Esophagus squamous epithelium (tissue), 4 donors: ENCODE measurements around the gene STAT4.

ENCODE experiments used
- CTCF ChIP-seq, 6 experiments: fragments of 450-650 bp in 4 of 6; fragments of 200-600 bp in 2 of 6; sonication (generic) in 2 of 6; IDR thresholded peaks; one replicate each; pipeline ENCODE4 v1.5.1; 2016 to 2019; ENCODE audit warnings: antibody characterized with exemption in 6 of 6, mild to moderate bottlenecking in 4 of 6, moderate library complexity in 4 of 6
- POLR2A ChIP-seq, 4 donors: fragments of 450-650 bp; IDR thresholded peaks; one replicate each; pipeline ENCODE4 v1.6.1; 2017; ENCODE audit warnings: antibody characterized with exemption in 4 of 4, mild to moderate bottlenecking in 4 of 4, moderate library complexity in 3 of 4

GRCh38 chr2:191026377-191026776 is 124.4 kb downstream of the STAT4 start:
- TF ChIP-seq CTCF (IDR thresholded peaks at IDR 0.05) (no peak), POLR2A (IDR thresholded peaks at IDR 0.05) (no peak)
